ENCODE measurements around the gene NXPH4.

Gene NXPH4

DNA sequence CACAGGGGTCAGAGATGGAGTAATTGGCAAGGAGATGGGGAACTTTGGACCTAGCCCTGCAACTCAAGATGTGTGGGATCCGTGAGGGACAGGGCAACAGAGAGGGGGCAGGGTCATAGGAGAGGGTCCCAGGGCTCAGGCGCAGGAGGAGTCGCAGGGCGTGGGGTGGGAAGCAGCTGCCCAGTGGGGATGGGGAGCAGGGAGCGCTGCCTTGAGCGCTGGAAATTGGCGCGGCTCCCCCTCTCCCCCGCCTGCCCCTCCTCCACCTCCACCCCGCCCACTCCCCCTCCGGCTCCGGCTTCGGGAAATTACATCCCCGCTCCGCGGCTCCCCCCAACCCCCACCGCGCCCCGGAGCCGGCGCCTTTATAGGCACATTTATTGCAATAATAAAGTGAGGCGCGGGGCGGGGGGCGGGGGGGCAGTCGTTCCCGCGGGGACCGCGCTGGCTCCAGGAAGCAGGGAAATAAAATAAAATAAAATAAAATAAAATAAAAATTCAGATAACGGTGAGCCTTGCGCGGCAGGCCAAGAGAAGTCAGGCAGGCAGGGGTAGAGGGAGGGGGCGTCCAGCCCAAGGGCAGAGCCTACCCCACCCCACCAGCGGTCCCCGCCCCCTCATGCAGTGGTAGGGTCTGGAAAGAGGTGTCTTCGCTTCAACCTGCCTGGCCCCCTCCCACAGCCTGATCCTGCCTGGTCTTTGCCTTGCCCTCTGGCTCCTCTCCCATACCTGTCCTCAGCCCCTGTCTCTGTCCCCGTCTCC, 3.6 kb downstream of the NXPH4 start:
- no peak for DNase-seq

DNA sequence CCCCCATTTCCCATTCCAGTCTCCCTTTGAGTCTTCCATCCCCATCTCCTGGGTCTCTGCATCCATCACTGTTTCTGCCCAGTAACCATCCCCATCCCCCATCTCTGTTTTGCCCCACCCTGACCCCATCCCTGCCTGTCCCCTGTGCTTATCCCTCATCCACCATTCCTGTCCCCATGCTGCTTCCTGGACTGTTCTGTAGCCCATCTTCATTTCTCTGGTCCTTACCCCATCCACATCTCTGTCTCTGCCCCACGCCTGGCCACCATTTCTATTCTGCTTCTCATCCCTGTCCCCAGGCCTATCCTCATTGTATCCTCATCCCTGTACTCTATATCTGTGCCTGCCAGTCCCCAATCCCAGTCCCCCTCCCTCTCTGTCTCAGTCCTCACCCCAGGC, 4.2 kb downstream of the NXPH4 start:
- no peak for DNase-seq

- DNase-seq, result no peak
Observed at GRCh38 chr12:57221169-57221917, 4.7 kb downstream of the NXPH4 start.

GRCh38 chr12:57222286-57223190, 5.9 kb downstream of the NXPH4 start:
- peak; percentile 1 for DNase-seq

GRCh38 chr12:57223191-57224165, 6.9 kb downstream of the NXPH4 start:
- DNase-seq, result no peak

GRCh38 chr12:57224278-57224972, 7.8 kb downstream of the NXPH4 start:
- DNase-seq, result no peak

GRCh38 chr12:57224973-57225679, 8.5 kb downstream of the NXPH4 start:
- peak; percentile 9 for DNase-seq

- DNase-seq, result no peak
Observed at GRCh38 chr12:57225680-57226210, 9.2 kb downstream of the NXPH4 start.

DNA sequence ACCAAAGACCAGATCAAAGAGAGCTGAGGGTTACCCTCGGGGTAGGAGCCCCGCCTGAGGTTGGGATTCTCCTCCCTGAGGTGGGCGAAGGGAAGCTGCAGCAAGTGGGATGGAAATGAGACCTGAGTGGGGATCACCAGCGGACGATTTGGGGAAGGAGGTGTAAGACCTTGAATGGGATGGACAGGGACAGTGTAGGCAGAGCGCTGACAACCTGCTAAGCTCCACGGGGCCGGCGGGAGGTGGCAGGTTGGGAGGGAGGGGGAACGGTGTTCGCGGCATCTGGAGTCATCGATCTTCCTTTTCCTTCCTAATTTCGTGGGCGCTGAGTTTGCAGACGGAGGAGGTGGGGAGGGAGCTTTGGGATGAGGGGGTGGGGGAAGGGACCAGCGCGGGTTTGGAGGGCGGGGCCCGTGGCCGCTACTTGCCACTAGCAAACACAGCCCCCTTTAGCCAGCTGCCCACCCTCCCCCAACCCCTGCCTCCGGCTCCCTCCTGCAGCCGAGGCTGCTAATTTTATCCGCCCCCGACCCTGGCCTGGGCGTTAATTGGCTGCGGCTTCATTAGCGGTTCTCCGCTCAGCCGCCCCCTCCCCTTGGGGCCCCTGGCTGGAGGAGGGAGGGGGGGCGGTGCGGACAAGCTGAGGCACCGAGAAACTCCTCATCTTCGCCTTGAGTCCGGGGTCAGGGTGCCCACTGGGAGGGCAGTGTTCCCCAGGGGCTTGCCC, 10.2 kb downstream of the NXPH4 start:
- no peak for DNase-seq

GRCh38 chr12:57227315-57228115, 10.9 kb downstream of the NXPH4 start:
- no peak for DNase-seq

DNA sequence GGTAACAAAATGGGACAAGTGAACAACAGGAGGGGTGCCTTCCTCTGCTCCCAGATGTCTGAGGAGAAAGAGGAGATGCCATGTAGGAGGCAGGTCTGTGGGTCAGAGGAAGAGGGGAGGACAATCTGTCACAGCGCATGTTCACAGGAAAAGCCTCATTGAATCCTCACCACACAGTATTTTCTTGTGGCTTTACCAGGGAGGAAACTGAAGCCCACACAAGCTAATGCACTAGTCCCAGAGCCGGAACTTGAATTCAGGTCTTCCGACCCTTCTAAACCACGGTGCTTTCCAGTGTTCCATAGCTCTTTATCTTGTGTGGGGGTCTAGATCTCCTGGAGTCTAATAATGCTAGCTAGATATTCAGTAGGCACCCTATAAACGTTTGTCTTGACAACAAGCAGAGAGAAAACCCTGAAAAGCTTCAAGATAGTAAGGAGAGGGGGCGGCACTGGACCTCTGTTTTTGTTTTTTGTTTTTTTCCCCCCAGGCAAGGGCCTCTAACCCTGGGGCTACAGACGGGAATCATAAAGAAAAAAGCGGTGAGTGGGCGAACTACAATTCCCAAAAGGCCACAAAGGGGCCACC, 12.5 kb downstream of the NXPH4 start:
- no peak for DNase-seq

DNA sequence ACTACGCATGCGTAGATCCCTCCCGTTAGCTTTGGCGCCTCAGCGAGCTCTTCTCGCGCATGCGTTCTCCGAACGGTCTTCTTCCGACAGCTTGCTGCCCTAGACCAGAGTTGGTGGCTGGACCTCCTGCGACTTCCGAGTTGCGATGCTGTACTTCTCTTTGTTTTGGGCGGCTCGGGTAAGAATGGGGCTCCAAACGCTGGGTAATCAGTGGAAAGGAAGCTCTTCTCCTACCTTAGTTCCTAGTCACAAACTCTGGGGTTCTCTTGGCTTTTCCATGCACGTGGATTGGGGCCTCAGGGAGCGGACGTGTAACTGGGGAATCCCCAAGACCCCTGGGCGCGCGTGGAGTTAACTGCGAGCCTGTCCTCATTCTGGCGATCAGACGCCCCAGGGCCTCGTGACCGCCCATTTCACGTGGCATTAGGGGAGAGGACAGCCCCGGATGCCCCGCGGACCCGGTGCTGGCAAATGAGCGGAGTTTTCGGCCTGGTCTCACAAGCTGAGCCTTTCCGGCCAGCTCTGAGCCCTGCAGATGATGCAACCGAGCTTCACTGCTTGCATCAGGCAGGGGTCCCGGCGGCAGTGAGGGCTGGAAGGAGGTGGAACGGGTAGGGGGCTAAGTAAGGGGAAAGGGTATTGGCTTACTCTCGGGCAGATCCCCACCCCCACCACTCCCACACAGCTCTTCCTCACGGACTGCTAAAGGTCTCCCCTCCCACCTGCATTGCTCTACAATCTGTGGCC, 13.2 kb downstream of the NXPH4 start, which contains the start of gene SHMT2:
Gene SHMT2 (plus strand): TSS at position 78 of the 747 bp plus-strand sequence. CDS start 68 bp downstream, at position 146.
- peak; percentile 89 for DNase-seq

GRCh38 chr12:57230381-57231155, 14.0 kb downstream of the NXPH4 start:
- no peak for DNase-seq

DNA sequence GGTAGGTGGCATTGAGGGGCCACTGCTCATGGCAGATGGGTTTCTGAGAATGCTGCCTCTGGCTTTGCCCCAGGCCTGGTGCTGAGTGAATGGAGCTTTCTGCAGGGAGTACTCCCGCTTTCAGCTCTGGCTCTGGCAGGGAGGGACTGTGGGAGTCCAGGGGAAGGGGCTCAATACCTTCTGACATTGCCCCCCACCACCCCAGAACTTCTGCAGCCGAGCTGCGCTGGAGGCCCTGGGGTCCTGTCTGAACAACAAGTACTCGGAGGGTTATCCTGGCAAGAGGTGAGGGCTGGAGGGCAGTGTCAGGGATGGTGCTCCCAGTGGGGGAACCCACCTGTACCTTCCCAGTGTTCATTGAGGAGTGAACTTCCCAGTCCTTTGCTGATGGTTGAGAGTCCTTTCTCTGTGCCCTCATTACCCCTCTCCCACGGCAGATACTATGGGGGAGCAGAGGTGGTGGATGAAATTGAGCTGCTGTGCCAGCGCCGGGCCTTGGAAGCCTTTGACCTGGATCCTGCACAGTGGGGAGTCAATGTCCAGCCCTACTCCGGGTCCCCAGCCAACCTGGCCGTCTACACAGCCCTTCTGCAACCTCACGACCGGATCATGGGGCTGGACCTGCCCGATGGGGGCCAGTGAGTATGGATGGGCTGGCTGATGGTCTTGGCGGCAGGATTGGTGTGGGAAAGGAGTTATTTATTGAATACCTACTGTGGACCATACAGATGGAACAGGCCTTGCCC, 14.9 kb downstream of the NXPH4 start:
- DNase-seq, result no peak

GRCh38 chr12:57232156-57232756, 15.7 kb downstream of the NXPH4 start:
- no peak for DNase-seq
